Measurements from ENCODE around the gene EMID1.

EMID1 gene

GRCh38 chr22:29183971-29184848 lies 21.5 kb upstream of the EMID1 start:
- Histone ChIP-seq H3K4me2 (no peak overlapping the region), H3K79me2 (ENCODE audit: insufficient read depth, low read depth) (no peaks in the 10 kb centered on the region), H3K4me3 (IDR thresholded peaks at IDR 0.05; ENCODE audit: insufficient read depth, low read depth, low read length) (no peak overlapping the region), H3K9ac (no peak overlapping the region), H3K4me1 (ENCODE audit: low read depth, poor library complexity, severe bottlenecking) (no peaks in the 10 kb centered on the region), H3K27ac (no peak overlapping the region), H3K36me3 (ENCODE audit: insufficient read depth) (no peaks in the 10 kb centered on the region), H2AFZ (ENCODE audit: low read depth) (no peak overlapping the region), H4K20me1 (ENCODE audit: insufficient read depth) (no peaks in the 10 kb centered on the region), H3K27me3 (ENCODE audit: insufficient read depth, low read depth) (no peaks in the 10 kb centered on the region)
- no peak for TF ChIP-seq CTCF (conservative IDR thresholded peaks at IDR 0.05; ENCODE audit: low read depth, low read length)

GRCh38 chr22:29184849-29185490 lies 20.7 kb upstream of the EMID1 start:
- Histone ChIP-seq H3K79me2 (ENCODE audit: insufficient read depth, low read depth) (no peaks in the 10 kb centered on the region), H3K4me1 (ENCODE audit: low read depth, poor library complexity, severe bottlenecking) (no peaks in the 10 kb centered on the region), H3K4me3 (IDR thresholded peaks at IDR 0.05; ENCODE audit: insufficient read depth, low read depth, low read length) (no peak overlapping the region), H3K9ac (no peak overlapping the region), H3K4me2 (no peak overlapping the region), H4K20me1 (ENCODE audit: insufficient read depth) (no peaks in the 10 kb centered on the region), H3K36me3 (ENCODE audit: insufficient read depth) (no peaks in the 10 kb centered on the region), H2AFZ (ENCODE audit: low read depth) (no peak overlapping the region), H3K27ac (no peak overlapping the region), H3K27me3 (ENCODE audit: insufficient read depth, low read depth) (no peaks in the 10 kb centered on the region)
- TF ChIP-seq CTCF (conservative IDR thresholded peaks at IDR 0.05; ENCODE audit: low read depth, low read length): no peak

- no peaks in the 10 kb centered on the region for H3K36me3 ChIP-seq (ENCODE audit: insufficient read depth)
- H3K4me1 ChIP-seq (ENCODE audit: low read depth, poor library complexity, severe bottlenecking): no peaks in the 10 kb centered on the region
- no peak overlapping the region for H3K4me2 ChIP-seq
- H3K4me3 ChIP-seq (IDR thresholded peaks at IDR 0.05; ENCODE audit: insufficient read depth, low read depth, low read length): no peak overlapping the region
- H3K27me3 ChIP-seq (ENCODE audit: insufficient read depth, low read depth): no peaks in the 10 kb centered on the region
- H3K79me2 ChIP-seq (ENCODE audit: insufficient read depth, low read depth): no peaks in the 10 kb centered on the region
- no peak overlapping the region for H2AFZ ChIP-seq (ENCODE audit: low read depth)
- no peak overlapping the region for H3K9ac ChIP-seq
- TF ChIP-seq CTCF (conservative IDR thresholded peaks at IDR 0.05; ENCODE audit: low read depth, low read length): no peak
- H4K20me1 ChIP-seq (ENCODE audit: insufficient read depth): no peaks in the 10 kb centered on the region
- H3K27ac ChIP-seq: no peak overlapping the region
Measured at GRCh38 chr22:29186302-29186701, 19.4 kb upstream of the EMID1 start.

GRCh38 chr22:29187831-29188230 lies 17.9 kb upstream of the EMID1 start:
- Histone ChIP-seq H3K36me3 (ENCODE audit: insufficient read depth) (no peaks in the 10 kb centered on the region), H3K79me2 (ENCODE audit: insufficient read depth, low read depth) (no peaks in the 10 kb centered on the region), H3K27ac (no peak overlapping the region), H3K27me3 (ENCODE audit: insufficient read depth, low read depth) (no peaks in the 10 kb centered on the region), H2AFZ (ENCODE audit: low read depth) (no peak overlapping the region), H3K4me2 (no peak overlapping the region), H3K4me1 (ENCODE audit: low read depth, poor library complexity, severe bottlenecking) (no peaks in the 10 kb centered on the region), H4K20me1 (ENCODE audit: insufficient read depth) (no peaks in the 10 kb centered on the region), H3K9ac (no peak overlapping the region), H3K4me3 (IDR thresholded peaks at IDR 0.05; ENCODE audit: insufficient read depth, low read depth, low read length) (no peak overlapping the region)
- TF ChIP-seq CTCF (conservative IDR thresholded peaks at IDR 0.05; ENCODE audit: low read depth, low read length): no peak
